ENCODE data around the gene GADL1.

- peak in 5 of 6 experiments; percentile 42 to 55 (median 50) for TF ChIP-seq CTCF (IDR thresholded peaks at IDR 0.05)
- TF ChIP-seq POLR2A (IDR thresholded peaks at IDR 0.05) = no peak
Observed at GRCh38 chr3:30934208-30934550, 39.7 kb upstream of the GADL1 start.

Data from adrenal gland (tissue), 5 donors.